ENCODE data around the gene RNF40.

RNF40 gene
- total RNA-seq: 111 reads per million, percentile 84 among the genes with 10 or more reads in this experiment

GRCh38 chr16:30761928-30762902, at the start of gene RNF40, which contains the start of gene CFAP119:
Gene RNF40, plus strand, starts transcription at chr16:30762322. Its CDS starts 224 bp downstream, at chr16:30762546.
Gene CFAP119, minus strand, starts transcription at chr16:30762062. Its CDS starts 314 bp downstream, at chr16:30761748.
- peak; percentile 91 for DNase-seq

GRCh38 chr16:30715750-30716445, 46.2 kb upstream of the RNF40 start:
- DNase-seq: peak; percentile 33

GRCh38 chr16:30720086-30720485, 42.0 kb upstream of the RNF40 start:
- no peak for DNase-seq

GRCh38 chr16:30720694-30721093, 41.4 kb upstream of the RNF40 start:
- no peak for DNase-seq

GRCh38 chr16:30721167-30721566, 41.0 kb upstream of the RNF40 start:
- DNase-seq: no peak

GRCh38 chr16:30721606-30722005, 40.5 kb upstream of the RNF40 start:
- DNase-seq: no peak

GRCh38 chr16:30722443-30722842, 39.7 kb upstream of the RNF40 start:
- no peak for DNase-seq

GRCh38 chr16:30722916-30723315, 39.2 kb upstream of the RNF40 start:
- no peak for DNase-seq

- DNase-seq: no peak
Measured at GRCh38 chr16:30723725-30724355, 38.3 kb upstream of the RNF40 start.

- no peak for DNase-seq
Measured at GRCh38 chr16:30724641-30725417, 37.3 kb upstream of the RNF40 start.

- DNase-seq: no peak
Measured at GRCh38 chr16:30725418-30725792, 36.7 kb upstream of the RNF40 start.

GRCh38 chr16:30728321-30728720, 33.8 kb upstream of the RNF40 start:
- DNase-seq: no peak

GRCh38 chr16:30728899-30729672, 33.0 kb upstream of the RNF40 start:
- DNase-seq: no peak

- DNase-seq: no peak
Measured at GRCh38 chr16:30731411-30731810, 30.7 kb upstream of the RNF40 start.

GRCh38 chr16:30736995-30737793, 24.9 kb upstream of the RNF40 start:
- no peak for DNase-seq

GRCh38 chr16:30737794-30738648, 24.1 kb upstream of the RNF40 start:
- DNase-seq: no peak

GRCh38 chr16:30738984-30739951, 22.9 kb upstream of the RNF40 start:
- DNase-seq: no peak

Measured in effector CD4-positive, alpha-beta T cell (primary cell).